ENCODE measurements around the gene CCDC187.

DNA sequence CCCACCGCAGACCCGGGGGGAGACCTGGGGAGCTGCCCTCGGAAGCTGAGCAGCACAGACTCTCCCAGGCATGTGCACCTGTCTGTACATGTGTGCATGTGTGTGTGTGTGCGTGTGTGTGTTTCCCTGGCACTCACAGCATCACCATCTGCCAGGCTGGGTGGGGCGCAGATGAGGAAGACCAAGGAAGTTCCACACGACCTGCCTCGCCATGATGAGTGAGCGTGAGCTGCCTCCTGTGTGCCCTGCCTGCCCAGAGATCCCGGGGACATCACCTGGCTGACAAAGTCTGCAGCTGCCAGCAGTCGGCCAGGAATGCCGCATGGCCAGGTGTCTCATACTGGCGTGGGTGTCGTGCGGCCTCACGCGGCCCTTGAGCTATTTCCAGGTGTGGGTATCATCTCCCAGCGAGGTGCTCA, 19.5 kb upstream of the CCDC187 start:
- no peak for TF ChIP-seq CTCF (IDR thresholded peaks at IDR 0.05; ENCODE audit: low read depth, low read length, poor library complexity, severe bottlenecking)
- no peak for TF ChIP-seq EZH2phosphoT487 (IDR thresholded peaks at IDR 0.05; ENCODE audit: borderline replicate concordance, low read length)
